ENCODE data around the gene NRCAM. TPM values are rescaled to one million over a fixed set of nuclear protein-coding genes. Genes with fewer than 3 reads are reported as not detected.

The NRCAM gene
- total RNA-seq, 1 donor from 2014 or later, result 39.0 TPM

DNA sequence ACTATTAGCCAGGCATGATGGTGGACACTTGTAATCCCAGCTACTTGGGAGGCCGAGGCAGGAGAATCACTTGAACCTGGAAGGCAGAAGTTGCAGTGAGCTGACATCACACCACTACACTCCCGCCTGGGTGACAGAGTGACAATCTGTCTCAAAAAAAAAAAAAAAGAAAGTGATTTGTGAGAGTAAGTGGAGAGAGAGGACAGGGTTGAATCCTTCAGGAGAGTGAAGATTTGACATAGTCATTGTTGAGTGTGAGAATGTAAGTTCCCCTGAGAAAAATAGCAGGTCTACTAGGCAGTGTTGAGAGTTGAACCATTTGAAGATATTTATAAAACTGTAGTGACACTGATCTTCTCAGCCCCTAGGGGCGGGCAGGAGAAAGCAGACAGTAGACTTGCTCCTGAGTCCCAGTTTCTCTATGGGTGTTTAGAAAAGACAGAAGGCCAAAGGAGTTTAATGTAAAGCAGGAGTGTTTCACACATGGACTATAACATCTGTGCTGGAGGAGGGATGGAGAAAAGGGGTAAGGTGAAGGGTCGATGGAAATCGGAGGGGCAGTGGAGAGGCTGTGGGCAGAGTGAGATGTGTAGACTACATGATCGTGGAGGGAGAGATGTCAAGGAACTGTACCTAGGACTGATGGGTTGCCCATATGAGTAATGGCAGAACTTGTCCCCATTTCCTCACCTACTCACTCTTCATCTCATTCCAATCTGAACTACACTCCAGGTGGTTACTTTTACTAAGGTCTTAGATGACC is 312.4 kb downstream of the NRCAM start:
- TF ChIP-seq, protein P1, sequence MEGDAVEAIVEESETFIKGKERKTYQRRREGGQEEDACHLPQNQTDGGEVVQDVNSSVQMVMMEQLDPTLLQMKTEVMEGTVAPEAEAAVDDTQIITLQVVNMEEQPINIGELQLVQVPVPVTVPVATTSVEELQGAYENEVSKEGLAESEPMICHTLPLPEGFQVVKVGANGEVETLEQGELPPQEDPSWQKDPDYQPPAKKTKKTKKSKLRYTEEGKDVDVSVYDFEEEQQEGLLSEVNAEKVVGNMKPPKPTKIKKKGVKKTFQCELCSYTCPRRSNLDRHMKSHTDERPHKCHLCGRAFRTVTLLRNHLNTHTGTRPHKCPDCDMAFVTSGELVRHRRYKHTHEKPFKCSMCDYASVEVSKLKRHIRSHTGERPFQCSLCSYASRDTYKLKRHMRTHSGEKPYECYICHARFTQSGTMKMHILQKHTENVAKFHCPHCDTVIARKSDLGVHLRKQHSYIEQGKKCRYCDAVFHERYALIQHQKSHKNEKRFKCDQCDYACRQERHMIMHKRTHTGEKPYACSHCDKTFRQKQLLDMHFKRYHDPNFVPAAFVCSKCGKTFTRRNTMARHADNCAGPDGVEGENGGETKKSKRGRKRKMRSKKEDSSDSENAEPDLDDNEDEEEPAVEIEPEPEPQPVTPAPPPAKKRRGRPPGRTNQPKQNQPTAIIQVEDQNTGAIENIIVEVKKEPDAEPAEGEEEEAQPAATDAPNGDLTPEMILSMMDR (IDR thresholded peaks at IDR 0.05; ENCODE audit: insufficient read depth, low read length, poor library complexity, severe bottlenecking), result no peak
- H3K27me3 ChIP-seq (ENCODE audit: control insufficient read depth, insufficient read depth, low read length), result no peaks in the 10 kb centered on the region
- H3K4me3 ChIP-seq (ENCODE audit: low read depth, low read length), result no peak overlapping the region
- H3K36me3 ChIP-seq (ENCODE audit: control insufficient read depth, insufficient read depth, low read length), result no peaks in the 10 kb centered on the region
- no peak for DNase-seq (ENCODE audit: low read depth)

DNA sequence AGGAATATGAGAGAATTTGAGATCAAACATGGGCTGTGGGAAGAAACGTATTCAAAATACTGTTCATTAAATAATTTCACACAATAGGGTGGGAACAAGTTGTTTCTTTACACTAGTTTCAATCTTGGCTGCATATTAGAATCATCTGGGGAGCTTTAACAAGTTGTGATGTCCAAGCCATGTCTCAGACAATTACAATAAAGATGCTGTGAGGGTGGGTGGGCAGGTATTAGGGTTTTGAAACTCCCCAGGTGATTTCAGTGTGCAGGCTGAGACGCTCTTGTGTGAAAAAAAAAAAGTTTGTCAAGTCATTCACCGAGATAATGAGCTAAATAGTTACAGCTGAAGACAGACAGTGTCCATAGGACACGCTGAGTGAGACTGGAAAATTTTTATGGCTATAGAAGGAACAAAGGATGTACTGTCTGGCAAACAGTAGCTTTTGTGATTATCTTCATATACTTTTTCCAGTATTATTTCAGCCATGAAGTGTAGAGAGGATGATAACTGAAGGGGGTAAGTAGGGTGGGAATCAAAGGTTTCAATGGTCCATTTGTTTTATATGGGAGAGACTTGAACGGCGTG is 313.5 kb downstream of the NRCAM start:
- no peak for DNase-seq (ENCODE audit: low read depth)

GRCh38 chr7:108142180-108142579 is 314.1 kb downstream of the NRCAM start:
- Histone ChIP-seq H3K4me3 (ENCODE audit: low read depth, low read length) (no peak overlapping the region), H3K36me3 (ENCODE audit: control insufficient read depth, insufficient read depth, low read length) (no peaks in the 10 kb centered on the region), H3K27me3 (ENCODE audit: control insufficient read depth, insufficient read depth, low read length) (no peaks in the 10 kb centered on the region)
- DNase-seq (ENCODE audit: low read depth), result no peak
- TF ChIP-seq, protein P1 (IDR thresholded peaks at IDR 0.05; ENCODE audit: insufficient read depth, low read length, poor library complexity, severe bottlenecking), result no peak

More for the DNA sequence above, 313.5 kb downstream of the NRCAM start:
- Histone ChIP-seq H3K4me3 (ENCODE audit: low read depth, low read length) (no peak overlapping the region), H3K36me3 (ENCODE audit: control insufficient read depth, insufficient read depth, low read length) (no peaks in the 10 kb centered on the region), H3K27me3 (ENCODE audit: control insufficient read depth, insufficient read depth, low read length) (no peaks in the 10 kb centered on the region)
- TF ChIP-seq, protein P1 (IDR thresholded peaks at IDR 0.05; ENCODE audit: insufficient read depth, low read length, poor library complexity, severe bottlenecking), result no peak

DNA sequence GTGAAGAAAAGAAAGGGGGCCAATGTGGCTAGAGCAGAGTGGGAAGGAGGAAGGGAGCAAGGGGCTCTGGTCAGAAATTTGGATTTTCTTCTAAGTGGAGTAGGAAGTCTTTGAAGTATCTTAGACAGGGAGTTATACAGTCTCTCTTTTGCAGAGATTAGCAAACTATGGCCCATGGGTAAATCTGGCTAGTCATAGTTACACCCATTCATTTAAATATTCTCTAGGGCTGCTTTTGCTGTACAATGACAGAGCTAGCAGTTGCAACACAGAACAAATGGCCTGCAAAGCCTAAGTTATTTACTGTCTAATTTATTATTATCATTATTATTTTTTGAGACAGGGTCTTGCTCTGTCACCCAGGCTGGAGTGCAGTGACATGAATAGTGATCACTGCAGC is 315.6 kb downstream of the NRCAM start:
- Histone ChIP-seq H3K36me3 (ENCODE audit: control insufficient read depth, insufficient read depth, low read length) (no peaks in the 10 kb centered on the region), H3K4me3 (ENCODE audit: low read depth, low read length) (no peak overlapping the region), H3K27me3 (ENCODE audit: control insufficient read depth, insufficient read depth, low read length) (no peaks in the 10 kb centered on the region)
- TF ChIP-seq, protein P1 (IDR thresholded peaks at IDR 0.05; ENCODE audit: insufficient read depth, low read length, poor library complexity, severe bottlenecking), result no peak
- DNase-seq (ENCODE audit: low read depth), result no peak

- DNase-seq (ENCODE audit: low read depth), result no peak
- TF ChIP-seq, protein P1 (IDR thresholded peaks at IDR 0.05; ENCODE audit: insufficient read depth, low read length, poor library complexity, severe bottlenecking), result no peak
- H3K36me3 ChIP-seq (ENCODE audit: control insufficient read depth, insufficient read depth, low read length), result no peaks in the 10 kb centered on the region
- H3K4me3 ChIP-seq (ENCODE audit: low read depth, low read length), result no peak overlapping the region
- H3K27me3 ChIP-seq (ENCODE audit: control insufficient read depth, insufficient read depth, low read length), result no peaks in the 10 kb centered on the region
These were observed 317.3 kb downstream of the NRCAM start for GRCh38 chr7:108138911-108139310.

Data from kidney epithelial cell (primary cell).